Stimulated activated CD4-positive, alpha-beta T cell treated with anti-CD3 and anti-CD28 coated beads, Interleukin-4, amount 100 ng/mL, for 24 hours (primary cell): Measurements from ENCODE around the gene TMCO4.
"Not testable (repeated sequence)": the region's sequence is repeated elsewhere in the genome, so short reads cannot be mapped to it uniquely, and the experiment has no call there.

Experiments used
- DNase-seq: peaks from one replicate; pipeline ENCODE4 v3.0.0-alpha.2; 2020

TMCO4 gene

DNA sequence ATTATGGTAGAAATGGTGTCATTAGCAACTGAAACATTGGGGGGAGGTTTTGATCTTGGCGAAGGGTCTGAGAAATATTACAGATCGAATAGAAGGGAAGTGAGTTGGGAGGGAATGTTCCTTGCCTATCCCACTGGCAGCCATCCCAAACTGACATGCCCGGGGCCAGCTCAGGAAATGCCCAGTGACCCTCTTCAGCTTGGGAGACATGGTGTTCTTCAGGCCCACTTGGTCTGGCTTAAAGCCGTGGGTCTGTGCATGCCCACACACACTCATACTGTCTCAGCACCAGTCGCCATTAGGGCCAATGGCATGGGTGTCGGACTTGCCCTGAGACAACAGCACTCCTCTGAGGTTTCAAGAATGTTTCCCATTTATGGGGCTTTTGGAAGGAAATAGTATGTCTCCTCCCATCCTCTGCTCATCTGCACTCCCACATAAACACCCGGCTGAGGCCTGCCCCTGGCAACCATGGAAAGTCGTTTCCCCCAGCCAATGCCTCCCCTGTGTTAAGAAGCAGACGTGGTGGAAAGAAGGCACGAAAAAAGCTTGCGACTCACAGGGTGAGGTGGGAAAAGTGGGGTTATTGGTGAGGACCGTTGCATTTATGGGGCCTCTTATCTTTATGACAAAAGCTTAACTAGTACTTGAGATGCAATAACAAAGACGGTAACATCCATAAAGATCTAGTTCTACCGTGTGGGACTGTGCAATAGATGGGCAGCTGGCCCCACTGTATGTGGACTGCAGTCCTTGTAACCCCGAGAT, 13.3 kb upstream of the TMCO4 start:
- no peak for DNase-seq

DNA sequence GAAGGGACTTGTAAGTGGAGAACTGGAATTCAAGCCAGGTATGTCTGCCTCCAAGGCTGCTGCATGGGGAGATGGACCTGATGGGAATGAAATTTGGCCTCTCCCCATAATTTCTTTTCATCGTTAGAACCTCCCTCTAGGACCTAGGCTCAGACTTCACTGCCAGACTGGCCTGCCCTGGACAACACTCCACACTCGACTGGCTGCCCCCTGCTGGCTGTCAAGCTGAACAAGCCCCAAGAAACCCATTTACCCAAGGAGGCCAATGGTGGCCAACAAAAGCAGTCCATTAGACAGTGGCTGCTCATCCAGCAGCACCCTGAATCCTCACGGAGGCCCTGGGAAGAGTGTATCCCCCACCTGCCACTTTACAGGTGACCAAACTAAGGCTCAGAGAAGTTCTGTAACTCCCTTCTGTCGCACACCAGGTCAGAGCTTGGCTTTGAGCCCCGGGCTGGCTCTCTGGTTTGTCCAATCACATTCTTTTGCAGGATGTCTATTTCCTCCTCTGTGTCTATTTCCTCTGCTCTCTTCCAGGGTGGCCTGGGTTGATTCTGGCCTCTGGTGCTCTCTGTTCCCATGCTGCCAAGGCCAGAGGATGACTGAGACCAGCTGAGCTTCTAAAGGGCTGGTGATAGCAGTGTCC, 11.6 kb upstream of the TMCO4 start:
- DNase-seq = peak; percentile 62

DNA sequence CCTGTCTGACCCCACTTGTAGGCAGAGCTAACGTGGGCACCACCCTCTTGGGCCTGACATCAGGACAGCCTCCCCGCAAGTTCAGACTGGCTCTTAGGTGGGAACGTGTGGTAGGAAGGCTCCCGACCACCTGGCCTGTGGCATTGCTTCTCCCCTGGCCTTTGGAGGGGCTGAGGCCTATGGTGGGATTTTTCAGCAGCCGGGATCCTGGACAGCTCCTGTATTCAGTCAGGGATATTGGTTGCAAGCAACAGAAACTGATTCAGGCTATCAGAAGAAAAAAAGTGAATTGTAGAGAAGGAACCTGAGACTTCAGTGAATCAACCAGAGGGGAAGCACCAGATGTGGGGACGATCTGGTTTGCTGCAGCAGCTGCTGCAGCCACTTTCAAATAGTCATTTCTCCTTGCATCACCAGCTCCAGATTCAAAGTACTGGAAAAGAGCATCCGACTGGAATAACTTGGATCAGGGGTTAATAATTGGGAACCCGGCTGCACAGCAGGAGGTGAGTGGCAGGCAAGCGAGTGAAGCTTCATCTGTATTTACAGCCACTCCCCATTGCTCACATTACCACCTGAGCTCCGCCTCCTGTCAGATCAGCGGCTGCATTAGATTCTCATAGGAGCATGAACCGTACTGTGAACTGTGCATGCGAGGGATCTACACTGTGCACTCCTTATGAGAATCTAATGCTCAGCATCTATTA, 9.5 kb upstream of the TMCO4 start:
- DNase-seq = no peak

DNA sequence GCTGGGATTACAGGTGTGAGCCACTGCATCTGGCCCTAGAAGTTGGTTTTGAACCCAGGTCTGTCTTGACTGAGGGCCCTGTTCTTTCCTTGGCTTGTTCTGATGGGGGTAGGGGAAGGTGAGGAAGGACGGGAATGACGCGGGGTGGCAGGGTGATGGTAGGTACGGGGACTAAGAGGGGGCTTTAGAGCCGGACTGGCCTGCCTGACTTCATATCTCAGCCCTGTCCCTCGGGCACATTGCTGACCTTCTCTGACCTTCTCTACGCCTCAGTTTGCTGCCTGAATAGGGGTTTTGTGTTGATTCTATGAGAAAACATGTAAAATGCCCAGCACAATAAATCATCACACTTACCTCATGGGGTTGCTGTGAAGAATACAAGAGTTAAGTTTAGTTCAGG, 8.6 kb upstream of the TMCO4 start:
- no peak for DNase-seq

DNA sequence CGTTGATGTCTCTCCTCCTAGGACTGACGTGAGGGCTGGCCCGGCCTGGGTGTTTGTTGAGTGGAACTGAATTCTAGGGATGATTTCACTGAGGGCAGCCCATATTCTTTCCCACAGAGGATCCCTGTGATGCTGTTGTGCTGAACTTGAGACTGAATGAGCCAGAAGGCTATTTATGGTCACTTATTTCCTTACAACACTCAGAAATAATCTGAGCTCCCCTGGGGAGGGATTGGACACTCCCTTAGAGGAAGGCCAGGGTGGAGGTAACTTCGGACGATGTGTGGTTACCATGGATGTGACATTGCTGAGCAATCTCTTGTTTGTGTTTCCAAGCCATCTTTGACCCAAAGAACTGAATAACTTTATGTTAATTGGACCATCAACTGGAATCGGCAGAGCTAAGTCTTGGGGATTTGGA, 5.1 kb upstream of the TMCO4 start:
- DNase-seq = no peak

DNA sequence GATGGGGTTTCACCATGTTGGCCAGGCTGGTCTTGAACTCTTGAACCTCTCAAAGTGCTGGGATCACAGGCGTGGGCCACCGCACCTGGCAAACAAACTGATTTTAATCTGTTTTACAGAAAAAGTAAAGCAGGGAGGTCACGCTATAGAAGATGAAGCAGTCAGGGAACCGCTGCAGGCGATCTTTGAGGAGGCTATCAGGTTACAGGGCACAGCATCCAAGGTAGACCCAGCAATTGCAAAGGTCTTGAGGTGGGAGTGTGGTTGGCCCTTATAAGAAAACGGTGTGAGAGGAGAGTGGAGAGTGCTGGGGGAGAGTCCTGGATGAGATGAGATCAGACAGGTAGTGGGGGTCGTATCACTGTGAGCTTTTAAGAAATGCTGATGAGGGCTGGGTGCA, 2.6 kb upstream of the TMCO4 start:
- no peak for DNase-seq

DNA sequence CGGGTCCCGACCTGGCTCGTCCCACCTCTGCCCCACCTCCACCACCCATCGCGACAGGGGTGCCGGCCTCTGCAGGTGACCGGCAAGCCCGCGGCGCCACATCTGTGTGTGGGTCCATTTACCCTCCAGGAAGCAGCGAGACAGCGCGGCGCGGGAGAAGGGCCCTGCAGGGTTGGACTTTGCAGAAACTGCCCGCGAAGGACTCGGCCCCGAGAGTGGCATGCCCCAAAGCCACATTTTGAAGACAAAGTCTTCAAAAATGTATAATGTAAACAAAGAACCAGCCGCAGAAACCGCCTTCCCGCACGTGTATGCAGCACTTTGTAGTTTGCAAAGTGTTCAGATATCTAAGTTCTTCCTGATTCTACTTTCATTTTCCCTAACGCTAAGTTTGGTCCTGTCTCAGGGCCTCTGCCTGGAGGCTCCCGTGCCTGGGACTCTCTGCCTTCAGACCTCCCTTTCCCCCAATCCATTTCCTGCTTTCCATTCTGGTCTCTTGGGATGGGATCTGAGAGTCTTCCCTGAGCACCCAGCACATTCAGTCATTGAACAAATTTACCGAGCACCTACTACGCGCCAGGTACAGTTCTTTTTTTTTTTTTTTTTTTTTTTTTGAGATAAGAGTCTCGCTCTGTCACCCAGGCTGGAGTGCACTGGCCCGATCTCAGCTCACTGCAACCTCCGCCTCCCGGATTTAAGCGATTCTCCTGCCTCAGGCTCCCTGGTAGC, 524 bp upstream of the TMCO4 start:
- peak; percentile 44 for DNase-seq

DNA sequence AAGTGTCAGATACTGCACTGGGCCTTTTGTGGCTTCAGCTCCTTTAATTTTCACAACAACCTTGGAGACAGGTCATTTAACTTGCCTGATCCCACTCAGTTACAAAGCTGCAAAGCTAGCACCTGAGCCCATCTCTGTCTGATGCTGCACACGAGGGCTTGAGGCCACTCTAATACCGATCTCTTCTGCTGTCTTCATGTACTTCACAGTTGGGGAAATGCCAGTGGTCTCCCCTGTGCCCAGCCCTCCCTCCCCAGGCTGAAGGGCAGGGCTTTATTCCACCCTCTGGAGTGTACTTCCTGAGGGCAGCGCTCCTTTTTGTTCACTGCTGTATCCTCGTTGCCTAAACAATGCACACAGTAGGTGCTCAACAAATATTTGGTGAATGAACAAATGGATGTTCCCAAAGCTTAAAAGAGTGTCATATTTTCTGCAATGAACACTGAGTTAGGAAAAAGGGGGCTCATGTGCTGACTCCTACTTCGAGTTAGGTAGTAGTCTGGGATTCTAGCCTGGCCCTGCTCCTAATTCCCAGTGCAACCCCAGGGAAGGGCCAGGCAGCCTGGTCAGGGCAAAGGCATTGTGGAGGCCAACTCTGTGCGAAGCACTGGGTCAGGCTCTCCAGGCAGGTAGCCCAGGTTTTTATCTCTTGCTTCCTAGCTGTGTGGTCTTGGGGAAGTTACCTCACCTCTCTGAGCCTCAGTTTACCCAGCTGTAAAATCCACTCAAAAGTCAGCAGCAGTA, 1.1 kb downstream of the TMCO4 start:
- no peak for DNase-seq

DNA sequence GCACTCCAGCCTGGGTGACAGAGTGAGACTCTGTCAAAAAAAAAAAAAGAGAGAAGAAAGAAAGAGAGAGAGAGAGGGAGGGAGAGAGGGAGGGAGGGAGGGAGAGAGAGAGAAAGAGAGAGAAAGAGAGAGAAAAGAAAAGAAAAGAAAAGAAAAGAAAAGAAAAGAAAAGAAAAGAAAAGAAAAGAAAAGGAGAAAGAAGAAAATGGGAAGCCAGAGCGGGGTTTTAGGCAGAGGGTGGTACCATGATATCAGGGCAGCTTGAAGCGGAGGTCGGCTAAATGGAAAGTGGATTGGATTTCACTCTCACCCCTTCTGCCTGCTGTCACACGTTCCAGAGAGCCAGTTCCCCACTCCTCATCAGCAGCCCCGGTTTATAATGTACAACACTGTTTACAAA, 1.9 kb downstream of the TMCO4 start:
- DNase-seq = no peak

DNA sequence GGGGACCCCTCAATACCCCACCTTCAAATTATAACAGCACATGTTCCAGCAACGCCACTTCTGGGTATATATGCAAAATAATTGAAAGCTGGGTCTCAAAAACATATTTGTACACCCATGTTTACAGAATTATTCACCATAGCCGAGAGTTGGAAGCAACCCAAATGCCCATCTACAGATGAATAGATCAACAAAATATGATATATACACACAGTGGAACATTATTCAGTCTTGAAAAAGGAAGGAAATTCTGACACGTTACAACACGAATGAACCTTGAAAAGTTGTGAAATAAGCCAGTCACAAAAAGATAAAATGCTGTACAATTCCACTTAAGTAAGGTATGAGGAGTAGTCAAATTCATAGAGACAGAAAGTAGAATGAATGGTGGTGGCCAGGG, 5.1 kb downstream of the TMCO4 start:
- no peak for DNase-seq

DNA sequence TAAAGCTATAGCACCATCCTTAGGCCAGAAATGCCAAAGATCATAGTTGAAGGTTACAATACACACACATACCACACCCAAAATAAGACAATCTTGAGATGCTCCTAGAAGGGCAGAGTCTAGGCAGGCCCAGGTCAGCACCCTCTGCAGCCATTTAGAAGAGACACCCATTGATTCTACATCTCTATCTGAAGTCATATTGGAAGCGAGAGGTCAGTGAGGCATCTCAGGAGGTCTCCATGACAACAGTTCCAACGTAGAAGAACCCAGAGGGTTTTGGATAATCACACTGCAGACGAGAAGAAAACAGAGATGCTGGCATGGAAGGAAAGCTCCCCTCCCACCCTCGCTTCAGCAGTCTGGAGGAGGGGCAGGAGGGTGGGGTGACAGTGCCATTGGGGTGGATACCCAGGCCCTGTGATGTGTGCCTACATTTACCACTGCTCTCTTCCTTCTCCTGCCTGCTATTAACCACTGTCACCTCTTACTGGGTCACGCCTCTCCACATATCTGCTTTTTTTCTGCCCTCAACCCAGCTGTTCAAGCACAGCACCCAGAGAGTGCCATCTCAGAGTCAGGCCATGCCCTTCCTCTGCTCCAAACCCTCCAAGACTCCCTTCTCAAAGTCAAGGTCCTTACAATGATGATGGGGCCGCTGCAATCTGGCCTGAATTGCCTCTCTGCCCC, 6.2 kb downstream of the TMCO4 start:
- no peak for DNase-seq

DNA sequence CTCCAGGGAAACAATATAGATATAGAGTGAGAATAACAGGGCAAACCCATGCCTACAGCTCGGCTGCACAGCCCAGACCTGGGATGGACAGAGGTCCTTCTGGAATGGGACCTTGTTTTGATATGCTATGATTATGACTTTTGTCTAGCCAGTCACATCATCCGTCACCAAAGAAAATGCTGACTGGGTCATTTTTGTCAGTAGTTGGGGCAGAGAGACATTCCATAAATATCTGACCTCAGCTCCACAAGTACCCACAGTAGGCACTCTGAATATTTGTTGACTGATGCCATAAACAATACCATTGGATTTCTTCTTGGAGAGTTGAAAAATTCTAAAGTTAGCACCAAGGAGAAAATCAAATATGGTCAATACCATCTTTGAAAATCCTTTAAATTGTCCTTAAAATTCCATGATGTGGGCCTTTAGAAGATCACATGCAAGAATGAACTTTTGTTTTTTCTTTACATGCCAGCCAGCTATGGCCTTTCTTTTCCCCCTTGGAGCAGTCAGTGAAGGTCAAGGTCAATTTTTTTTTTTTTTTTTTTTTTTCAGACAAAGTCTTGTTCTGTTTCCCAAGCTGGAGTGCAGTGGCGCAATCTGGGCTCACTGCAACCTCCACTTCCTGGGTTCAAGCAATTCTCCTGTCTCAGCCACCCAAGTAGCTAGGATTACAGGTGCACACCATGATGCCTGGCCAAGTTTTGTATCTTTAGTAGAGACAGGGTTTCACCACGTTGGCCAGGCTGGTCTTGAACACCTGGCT, 7.3 kb downstream of the TMCO4 start:
- DNase-seq = no peak

DNA sequence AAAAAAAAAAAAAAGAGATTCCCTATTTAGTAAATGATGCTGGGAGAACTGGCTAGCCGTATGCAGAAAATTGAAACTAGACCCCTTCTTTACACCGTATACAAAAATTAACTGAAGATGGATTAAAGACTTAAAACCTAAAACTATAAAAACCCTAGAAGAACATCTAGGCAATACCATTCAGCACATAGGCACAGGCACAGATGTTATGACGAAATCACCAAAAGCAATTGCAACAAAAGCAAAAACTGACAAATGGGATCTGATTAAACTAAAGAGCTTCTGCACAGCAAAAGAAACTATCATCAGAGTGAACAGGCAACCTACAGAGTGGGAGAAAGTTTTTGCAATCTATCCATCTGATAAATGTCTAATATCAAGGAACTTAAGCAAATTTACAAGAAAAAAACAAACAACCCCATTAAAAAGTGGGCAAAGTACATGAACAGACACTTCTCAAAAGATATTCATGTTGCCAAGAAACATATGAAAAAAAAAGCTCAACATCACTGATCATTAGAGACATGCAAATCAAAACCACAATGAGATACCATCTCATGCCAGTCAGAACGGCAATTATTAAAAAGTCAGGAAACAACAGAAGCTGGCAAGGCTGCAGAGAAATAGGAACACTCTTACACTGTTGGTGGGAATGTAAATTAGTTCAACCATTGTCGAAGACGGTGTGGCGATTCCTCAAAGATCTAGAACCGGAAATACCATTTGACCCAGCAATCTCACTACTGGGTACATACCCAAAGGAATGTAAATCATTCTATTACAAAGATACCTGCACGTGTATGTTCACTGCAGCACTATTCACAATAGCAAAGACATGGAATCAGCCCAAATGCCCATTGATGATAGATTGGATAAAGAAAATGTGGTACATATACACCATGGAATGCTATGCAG, 9.4 kb downstream of the TMCO4 start:
- not testable (repeated sequence) for DNase-seq

DNA sequence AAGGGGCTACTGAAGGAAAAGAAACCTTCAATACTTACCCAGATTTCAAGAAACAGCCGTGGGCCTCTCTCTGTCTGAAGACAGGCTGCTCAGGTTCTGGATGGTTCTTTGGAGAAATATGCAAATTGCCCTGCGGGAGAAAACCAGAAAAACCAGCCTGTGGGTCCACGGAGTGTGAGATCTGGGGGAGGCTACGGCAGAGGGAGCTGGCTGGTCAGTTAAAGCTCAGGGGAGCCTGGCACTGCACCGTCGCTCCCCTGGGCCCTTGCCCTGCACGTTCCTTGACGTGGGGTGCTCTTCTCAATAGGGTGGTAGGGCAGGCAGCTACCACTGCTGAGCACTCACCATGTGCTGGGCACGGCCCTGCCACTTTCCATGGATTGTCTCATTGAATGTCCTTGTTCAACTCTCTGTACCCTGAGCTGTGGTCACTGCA, 12.7 kb downstream of the TMCO4 start:
- DNase-seq = no peak

DNA sequence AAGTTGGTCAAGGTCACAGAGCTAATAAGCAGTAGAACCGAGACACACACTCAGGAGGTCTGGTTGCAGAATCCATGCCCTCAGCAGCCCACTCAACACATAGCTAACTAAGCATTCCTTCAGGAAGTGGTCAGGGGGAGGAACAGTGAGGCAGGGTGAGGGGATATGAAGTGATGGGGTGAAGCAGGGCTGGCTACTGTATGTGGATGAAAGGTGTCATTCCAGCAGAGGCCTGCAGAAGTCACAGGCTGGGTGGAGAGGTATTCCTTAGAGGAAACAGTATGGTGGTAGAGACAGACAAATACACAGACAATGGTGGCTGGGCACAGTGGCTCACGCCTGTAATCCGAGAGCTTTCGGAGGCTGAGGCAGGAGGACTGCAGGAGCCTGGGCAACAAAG, 14.1 kb downstream of the TMCO4 start:
- no peak for DNase-seq

DNA sequence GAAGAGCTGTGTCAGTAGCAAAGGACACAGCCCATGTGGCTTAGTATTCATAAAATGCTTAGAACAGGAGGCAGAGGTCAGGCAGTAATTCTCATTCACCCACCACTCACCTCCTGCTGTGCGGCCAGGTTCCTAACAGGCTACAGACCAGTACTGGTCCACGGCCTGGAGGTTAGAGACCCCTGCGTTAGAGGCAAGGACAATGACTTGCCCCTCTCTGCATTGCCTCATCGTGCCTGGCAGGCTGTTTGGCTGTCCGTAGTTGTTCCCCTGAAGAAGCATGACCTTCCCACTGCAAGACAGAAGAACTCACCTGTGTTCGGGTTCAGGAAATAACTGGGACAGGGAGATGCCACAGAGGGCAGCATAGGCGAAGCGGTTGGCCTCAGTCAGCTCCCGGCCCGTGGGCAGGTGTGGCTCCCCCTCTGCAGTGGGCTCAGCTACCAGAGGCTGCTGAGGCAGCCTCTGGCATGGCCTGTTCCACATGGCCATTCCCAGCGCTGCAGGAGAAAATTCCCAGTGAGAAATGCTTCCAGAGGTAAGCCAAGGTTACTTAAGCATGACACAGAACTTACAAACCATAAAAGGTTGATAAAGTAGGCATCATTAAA, 19.3 kb downstream of the TMCO4 start:
- DNase-seq = no peak

DNA sequence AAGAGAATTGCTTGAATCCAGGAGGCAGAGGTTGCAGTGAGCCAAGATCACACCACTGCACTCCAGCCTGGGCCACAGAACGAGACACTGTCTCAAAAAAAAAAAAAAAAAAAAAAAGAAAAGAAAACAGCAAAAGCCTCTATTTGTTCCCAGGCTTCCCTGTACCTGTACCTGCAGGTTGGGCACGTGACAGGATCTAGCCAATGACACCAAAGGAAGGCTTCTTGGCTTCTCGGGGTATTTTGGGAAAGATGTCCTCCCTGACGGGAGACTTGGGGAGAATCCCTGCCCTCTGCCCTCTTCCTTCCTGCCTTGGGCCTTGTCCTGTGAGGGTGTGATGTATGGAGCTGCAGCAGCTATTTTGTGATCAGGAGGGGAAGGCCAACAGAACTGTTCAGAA, 22.8 kb downstream of the TMCO4 start:
- DNase-seq = no peak

DNA sequence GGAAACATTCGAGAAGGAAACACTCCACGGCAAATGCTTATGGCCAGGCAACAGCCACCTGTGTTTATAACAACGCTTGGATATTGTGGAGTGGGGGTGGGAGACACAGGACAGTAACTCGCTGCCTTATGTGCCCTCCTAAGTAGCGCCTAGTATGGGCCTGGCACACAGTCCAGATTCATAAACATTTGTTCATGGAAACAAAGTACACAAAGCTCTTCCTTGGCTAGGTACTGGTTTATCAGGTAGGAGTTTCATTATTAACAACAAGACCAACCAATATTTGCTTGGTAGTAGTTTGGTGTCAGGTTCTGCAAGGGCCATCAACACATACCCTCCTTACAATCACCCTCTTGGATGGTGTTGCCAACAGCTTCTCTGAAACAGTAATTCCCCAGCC, 23.4 kb downstream of the TMCO4 start:
- DNase-seq = no peak

DNA sequence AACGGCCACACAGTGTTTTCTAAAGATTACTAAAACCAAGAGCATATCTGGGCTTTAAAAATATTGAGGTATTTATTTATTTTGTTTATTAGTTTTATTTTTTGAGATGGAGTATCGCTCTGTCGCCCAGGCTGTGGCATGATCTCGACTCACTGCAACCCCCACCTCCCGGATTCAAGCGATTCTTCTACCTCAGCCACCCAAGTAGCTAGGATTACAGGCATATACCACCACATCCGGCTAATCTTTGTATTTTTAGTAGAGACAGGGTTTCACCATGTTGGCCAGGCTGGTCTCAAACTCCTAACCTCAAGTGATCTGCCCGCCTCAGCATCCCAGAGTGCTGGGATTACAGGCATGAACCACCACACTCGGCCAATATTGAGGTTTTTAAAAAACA, 23.9 kb downstream of the TMCO4 start:
- DNase-seq = no peak

DNA sequence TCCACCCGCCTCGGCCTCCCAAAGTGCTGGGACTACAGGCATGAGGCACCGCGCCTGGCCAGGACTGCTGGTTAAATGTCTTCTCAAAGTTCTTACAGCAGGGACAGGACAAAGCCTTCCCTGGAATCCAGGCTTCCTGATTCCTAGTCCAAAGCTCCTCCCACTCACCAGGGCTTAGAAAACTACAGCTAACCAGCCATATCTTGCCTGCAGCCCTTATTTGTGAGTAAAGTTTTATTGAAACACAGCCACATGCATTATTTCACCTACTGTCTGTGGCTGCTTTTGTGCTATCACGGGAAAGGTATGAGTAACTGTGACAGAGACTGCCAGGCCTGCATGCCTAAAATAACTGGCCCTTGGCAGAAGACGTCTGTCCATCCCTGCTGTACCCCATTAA, 24.4 kb downstream of the TMCO4 start:
- no peak for DNase-seq
